Activated CD4-positive, alpha-beta T cell treated with anti-CD3 and anti-CD28 coated beads, Interleukin-2, Interleukin-4, amounts not matched to agents 100 ng/mL and 50 ng/mL, durations not matched to agents 16 hours and 8 hours (primary cell): ENCODE data around the gene ABRACL.
A peak's percentile ranks its signal among the peaks of the same experiment; 100 is the strongest.
"Not testable (repeated sequence)": the region's sequence is repeated elsewhere in the genome, so short reads cannot be mapped to it uniquely, and the experiment has no call there.

Experiments used
- DNase-seq: peaks from one replicate; pipeline ENCODE4 v3.0.0-alpha.2; 2020; ENCODE audit warnings: low spot score

The ABRACL gene, protein sequence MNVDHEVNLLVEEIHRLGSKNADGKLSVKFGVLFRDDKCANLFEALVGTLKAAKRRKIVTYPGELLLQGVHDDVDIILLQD

DNA sequence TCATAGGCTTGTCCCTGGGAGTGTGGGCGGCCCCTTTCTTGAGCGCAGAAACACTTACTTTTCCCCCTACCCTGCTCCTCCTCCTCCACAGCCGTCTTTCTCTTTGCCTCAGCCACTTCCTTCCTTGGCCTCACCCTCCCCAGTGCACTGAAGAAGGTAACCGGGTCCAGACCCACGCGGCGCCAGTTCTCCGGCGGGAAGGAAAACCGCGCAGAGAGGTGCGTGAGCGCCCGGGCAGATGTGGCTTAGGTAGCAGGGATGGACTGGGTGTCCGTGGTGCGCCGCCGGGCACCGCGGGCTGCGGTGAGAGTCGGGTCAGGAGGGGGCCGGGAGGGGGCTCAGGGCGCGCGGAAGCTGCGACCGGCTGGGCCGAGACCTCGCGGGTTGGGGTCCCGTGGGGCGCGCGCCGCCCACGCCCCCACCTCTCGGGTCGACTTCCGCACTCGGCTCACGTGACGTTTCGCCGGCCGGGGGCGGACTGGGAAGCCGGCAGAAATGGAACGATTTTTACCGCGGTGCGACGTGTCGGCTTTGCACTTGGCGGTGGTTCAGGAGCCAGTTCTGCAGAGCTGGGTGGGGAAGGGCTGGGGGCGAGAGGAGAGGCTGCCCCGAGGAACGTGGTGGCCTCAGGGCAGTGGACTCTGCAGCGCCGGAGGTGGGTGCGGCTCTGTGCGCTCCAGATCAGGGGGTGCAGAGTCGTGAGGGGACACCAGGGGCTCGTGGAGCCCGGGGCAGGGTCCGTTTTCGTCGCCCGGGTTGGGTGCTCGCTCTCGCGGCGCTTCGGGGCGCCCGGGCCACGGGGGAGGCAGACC, at the start of gene ABRACL:
ABRACL (plus strand) TSS at position 88 of the 812 bp plus-strand sequence. CDS start 5,416 bp downstream, outside the sequence.
- DNase-seq = peak; percentile 89

DNA sequence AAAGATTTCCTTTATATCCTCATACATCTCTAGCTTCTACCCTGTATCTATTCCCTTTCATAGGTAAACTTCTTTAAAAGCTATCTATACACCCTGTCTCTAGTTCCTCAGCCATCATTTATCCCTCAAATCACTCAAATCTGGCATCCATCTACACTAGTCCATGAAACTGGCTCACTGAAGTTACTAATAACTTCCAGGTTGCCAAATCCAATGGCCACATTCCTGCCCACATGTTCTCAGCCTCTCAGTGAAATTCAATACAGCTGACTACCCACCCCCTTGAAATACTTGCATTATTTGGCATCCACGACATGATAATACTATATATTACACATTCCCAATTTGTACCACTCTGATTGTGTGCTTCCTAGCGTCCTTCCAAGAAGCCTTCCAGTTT, 49.2 kb upstream of the ABRACL start:
- DNase-seq = no peak

DNA sequence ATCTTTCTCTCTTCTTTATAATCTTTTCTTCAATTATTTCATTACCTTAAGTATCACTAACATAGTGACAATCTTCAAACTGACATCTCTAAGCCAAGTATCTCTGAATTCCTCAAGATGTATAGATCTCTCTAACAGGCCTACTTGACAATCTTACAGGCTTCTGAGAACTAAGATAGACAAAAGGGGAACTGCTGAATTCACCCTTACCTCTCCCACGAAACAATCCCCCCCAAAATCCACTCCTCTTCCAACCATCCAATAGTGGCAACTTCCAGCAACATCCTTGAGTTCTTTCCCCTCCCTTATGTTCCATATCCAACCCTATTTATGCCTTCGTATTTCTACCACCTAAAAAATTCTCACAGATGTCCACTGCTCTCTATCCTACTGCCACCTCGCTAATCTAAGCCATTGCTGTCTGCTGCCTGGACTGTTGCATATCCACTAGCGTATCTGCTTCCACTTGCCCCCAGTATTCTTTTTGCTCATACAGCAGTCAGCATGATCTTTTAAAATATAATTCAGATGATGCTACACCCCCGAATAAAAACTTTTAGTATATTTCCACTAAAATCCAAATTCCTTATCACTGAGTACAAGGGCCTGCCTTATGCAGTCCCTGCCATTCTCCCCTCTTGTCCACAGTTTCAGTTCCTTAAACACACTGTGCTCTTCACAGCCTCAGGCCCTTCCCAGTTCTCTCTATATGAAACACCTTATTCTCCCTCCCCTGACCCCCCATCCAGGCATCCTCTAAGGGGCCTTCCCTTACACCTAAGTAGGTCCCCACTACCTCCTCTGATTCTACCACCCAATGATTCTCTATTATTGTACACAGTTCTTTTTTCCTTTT, 48.5 kb upstream of the ABRACL start:
- DNase-seq = no peak

DNA sequence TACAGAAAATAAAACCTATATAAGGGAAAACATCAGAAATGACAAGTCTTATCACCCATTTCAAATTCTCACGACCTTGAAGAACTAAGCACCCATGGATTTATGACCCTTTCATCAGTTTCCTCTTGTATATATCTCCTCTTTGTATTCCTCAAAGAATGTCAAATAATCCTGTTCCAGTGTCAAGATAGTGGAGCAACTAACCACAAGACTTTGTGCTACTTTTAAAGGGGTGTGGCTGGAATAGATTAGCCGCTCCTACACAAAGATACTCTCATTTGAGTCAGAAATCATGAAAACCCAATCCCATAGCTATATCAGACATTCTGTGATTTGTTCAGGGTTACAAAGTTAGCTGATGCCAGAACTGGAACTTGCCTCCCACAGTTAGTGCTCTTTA, 47.1 kb upstream of the ABRACL start:
- DNase-seq = no peak

DNA sequence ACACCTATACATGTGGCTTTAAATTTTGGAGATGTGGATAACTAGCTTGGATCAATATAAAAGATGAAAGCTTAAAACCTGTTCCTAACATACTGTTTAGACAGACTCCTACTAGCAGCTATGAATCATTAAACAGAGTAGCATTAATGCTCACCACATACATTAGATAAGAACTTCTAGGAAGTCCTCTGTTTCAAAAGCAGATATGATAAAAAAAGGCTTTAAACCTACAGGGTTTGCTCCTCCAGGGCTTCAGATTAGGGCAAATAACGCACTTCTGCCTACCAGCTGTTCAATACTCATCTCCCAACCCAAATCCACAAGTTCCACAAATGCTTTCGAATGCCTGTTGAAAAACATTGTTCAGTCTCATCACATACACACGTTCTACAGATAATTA, 42.0 kb upstream of the ABRACL start:
- DNase-seq = peak; percentile 23

DNA sequence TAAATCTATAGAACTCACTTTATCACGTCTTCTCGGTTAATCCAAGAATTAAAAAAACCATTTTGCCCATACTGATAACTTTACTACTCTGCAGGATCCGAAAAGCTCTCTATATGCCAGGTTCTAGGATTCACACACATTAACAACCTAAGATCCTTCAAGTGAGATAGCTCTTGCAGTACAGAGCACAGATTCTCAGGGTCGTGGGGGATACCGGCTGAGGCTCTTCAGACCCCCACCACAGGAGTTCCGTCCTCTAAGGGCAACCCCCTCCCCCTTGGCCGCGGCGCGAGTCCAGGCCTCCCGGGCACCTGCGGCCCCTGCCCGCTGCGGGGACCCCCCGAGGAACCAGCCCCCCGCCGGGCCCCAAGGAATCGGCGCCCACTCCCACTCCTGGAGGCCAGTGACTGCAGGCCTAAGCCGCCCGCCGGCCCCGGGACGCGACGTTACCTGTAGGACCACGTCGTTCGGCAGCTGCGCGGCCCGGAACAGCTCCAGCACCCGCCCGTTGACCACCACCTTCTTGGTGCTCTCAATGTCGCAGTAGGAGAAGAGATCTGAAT, 41.4 kb upstream of the ABRACL start:
- DNase-seq = no peak

DNA sequence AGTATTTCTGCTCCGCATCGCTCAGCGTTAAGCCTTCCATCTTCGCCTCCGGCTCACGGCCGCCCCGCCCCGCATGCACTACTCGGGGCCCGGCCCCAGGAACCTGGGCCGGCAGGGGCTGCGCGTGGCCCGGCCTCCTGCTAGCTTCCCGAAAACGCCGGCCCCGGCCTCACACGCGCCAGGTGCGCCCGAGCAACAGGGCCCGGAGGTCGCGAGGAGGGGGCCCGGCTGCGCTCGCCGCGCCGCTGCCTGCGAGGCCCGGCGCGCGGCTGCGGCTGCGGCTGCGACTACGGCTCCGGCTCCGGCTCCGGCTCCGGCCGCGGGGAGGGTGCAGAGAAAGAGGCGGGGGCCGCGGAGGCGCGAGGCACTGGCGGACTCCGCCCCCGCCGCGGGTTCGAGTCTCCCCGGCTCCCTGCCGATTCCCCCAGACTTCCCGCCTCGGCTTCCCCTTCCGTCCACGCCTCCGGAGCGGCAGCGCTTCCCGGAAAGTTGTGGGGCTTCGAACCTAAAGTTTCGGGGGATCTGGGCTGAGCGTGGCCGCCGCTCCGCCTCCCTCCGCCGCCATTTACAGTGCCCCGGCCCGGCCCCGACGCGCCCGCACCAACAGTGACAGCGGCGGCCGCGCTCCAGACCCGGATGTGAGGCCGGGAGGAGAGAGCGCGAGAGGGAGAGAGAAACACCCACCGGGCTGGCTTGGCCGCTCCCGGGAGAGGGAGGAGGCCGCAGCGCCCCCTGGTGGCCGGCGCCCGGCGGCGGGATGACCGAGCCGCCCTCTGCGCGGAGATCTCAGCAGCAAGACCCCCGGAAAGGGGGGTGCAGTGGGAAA, 40.7 kb upstream of the ABRACL start, which contains the start of gene REPS1:
REPS1 (minus strand) TSS at position 611 of the 826 bp plus-strand sequence; CDS start at position 40, 571 bp downstream.
- peak; percentile 92 for DNase-seq

DNA sequence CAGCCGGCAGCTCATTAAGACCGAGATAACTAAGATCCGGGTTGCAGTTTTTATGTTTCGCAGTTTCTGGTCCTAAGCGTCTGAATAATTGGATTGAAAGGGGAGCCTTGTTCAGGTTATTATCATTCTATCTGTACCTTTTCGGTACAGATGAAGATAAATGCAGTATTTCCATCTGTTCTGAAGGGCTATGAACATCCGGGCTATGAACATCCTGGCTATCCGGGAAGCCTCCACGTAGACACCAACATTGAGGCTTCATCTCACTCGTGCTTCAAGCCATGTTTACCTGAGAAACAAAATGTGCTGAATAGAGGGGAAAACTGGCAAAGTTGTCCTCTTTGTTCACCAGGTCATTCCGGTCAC, 40.1 kb upstream of the ABRACL start:
- no peak for DNase-seq

DNA sequence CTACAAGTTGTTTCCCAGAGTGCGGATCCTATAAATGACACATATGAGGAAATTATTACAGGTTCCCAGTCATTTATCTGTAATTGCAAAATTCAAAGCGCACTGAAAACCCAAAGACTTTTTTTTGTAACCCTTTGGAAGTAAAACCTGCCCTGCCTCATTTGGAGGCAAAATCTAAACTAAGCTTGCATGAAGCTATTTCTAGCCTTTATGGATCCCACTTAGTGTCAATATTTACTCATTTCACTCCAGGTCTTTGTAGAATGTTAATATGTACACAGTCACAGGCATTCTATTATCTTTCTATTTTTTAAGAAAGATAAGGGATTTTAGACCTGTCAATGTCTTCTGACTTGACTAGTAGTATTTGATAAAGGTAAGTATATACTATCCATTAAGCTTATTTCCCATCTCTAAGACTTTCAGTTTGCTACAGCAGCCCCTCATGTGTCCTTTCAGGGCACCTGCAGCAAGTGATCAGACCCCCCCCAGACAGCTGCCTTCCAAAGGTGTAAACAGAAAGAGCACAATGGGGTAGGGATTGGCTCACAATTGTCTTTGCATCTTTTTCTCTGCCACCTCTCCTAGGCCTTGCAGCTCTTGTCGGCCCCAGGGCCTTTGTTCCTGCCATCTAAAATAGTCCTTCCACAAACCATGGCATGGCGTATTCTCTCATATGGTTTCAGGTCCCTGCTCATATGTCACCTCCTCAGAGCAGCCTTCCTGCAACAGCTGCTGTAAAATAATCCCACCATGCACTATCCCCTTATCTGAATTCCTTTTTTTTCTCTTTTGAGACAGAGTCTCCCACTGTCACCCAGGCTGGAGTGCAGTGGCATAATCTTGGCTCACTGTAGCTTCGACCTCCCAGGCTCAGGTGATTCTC, 39.2 kb upstream of the ABRACL start:
- DNase-seq = no peak

DNA sequence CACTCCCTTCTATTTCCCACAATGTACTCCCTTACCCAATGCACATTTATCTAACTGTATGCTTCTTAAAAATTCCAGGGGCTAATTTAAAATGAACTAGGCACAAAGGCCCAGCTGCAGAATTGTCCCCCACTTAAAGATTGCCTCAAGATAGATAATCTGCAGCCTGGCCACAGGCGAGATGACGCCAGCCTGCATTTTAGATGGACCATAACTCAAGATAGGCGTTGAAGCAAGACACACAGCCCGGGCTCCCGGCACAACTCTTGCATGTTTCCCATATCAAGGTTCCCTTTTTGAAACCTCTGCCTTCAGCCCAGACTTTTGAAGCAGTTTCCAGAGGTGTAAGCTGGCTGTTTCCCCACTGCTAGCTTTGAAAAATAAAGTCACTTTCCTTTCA, 37.3 kb upstream of the ABRACL start:
- DNase-seq = no peak

DNA sequence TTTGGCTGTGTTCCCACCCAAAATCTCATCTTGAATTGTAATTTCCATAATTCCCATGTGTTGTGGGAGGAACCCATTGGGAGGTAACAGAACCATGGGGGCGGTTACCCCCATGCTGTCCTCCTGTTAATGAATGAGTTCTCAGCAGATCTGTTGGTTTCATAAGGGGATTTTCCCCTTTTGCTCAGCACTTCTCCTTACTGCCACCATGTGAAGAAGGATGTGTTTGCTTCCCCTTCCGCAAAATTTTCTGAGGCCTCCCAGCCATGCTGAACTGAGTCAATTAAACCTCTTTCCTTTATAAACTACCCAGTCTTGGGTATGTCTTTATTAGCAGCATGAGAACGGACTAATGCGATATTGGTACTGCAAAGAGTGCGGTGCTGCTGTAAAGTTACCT, 35.6 kb upstream of the ABRACL start:
- not testable (repeated sequence) for DNase-seq

DNA sequence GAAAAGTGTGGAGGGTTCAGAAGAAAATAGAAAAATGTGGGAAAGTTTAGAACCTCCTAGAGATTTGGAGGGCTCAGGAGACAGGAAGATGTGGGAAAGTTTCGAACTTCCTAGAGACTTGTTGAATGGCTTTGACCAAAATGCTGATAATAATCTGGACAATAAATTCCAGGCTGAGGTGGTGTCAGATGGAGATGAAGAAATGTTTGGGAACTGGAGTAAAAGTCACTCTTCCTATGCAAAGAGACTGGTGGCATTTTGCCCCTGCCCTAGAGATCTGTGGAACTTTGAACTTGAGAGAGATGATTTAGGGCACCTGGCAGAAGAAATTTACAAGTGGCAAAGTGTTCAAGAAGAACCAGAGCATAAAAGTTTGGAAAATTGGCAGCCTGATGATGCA, 35.1 kb upstream of the ABRACL start:
- DNase-seq = not testable (repeated sequence)

DNA sequence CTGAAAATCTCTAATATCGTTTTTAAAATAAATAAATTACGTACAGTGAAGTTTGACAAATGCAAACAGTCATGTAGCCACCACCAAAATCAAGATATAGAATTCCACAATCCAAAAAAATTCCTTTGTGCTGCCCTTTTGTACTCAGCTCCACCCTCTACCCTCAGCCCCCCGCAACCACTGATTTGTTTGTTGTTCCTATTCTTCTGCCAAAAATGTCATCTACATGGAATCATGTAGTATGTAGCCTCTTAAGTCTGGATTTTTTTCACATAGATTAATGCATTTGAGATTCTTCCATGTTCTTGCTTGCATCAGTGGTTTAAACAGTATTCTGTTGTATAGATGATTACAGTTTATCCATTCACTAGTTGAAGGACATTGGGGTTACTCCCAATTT, 32.0 kb upstream of the ABRACL start:
- DNase-seq = no peak

DNA sequence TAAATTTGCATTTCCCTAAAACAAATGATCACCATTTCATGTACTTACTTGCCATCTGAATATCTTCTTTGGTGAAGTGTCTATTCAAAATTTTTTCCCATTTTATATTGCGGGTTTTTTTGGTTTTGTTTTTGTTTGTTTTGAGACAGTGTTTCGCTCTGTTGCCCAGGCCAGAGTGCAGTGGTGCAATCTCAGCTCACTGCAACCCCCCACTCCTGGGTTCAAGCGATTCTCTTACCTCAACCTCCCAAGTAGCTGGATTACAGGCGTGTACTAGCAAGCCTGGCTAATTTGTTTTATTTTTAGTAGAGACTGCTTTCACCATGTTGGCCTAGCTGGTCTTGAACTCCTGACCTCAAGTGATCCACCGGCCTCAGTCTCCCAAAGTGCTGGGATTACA, 31.4 kb upstream of the ABRACL start:
- no peak for DNase-seq

DNA sequence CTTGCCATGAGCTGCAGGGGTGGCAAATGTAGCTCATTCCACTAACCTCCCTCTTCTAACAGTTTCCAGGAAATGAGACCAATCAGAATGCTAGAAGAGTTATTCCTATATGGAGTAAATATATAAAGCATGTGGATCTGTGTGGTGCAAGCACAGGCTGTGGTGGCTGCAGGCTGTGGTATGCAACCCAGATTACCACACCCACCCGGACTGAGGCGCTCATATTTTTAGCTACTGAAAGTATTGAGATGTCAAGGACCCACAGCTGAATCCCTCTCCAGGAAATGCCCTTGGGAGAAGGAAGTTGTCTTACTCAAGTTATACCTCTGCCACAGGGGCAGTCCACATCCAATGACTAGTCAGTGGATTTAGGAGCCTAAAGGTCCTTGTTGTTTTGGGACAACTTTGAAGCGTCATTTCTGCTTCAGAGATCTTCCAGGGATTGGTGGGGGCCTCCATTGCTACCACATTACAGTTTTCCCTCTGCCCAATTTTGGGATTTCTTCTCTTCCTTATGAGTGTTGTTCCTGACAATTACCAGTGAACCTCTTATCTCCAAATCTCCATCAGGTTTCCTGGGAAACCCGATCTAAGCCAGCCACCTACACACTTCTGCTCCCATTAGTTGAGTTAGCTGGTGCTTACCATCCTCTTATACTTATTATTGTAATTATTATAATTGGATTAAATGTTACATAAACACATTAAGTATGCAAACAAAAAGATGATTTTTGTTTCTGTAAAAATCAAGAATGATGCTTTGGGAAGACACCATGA, 28.4 kb upstream of the ABRACL start:
- DNase-seq = no peak

DNA sequence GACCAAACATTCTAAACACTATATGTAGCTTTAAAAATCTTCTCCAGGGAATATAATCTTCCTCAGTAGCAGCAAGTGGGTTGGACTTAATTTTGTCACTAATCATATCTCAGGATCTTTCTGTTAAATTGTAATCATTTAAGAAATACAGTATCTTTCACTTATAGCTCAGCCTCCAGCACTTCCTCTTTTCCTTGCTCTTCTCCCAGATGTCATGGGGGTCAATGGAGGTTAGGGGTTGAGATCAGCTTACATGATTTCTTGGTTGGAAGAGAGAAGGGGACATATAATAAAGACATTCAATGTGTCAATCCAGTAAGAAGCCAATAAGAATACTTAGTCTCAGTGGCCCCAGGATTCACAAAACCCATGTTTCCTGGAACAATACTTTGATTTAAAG, 24.8 kb upstream of the ABRACL start:
- no peak for DNase-seq

DNA sequence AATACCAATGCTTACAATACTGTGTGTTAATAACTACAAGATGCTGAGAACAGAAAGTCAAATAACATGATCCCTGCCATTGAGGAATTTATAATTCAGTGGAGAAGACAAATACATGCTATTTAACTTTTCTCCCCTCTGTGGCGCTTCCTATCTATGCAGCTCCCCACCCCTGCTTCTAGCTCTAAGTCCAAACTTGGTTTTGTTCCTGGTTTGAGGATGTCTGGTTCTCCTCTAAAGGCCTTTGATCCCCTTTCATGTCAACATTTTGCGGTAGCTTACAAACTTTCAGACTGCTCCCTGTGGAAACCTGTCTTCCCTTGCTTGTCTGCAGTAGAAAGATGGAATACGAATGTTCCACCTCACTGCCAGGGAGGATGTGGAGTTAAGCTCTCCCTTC, 22.1 kb upstream of the ABRACL start:
- DNase-seq = no peak

DNA sequence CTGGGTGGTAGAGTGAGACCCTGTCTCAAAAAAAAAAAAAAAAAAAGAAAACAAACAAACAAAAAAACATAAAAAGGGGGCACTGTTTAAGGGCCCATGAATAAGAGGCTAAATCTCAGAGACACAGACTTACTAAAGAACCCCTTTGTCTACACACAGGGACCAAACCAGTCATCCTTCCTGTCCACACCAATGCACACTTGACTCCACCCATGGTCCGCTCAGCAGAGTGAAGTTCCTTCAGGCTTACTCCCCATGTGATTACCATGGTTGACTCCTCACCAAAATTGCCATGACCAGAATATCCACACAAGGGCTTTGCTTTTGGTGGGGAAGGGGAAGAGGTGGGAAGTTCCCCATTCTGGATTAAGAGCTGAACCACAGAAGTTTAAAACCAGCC, 21.1 kb upstream of the ABRACL start:
- DNase-seq = no peak

DNA sequence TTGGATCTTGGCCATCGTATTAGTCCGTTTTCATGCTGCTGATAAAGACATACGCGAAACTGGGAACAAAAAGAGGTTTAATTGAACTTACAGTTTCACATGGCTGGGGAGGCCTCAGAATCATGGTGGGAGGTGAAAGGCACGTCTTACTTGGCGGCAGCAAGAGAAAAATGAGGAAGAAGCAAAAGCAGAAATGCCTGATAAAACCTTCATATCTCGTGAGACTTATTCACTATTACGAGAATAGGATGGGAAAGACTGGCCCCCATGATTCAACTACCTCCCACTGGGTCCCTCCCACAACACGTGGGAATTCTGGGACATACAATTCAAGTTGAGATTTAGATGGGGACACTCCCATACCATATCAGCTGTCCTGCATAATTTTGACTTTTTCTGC, 20.4 kb upstream of the ABRACL start:
- DNase-seq = no peak

DNA sequence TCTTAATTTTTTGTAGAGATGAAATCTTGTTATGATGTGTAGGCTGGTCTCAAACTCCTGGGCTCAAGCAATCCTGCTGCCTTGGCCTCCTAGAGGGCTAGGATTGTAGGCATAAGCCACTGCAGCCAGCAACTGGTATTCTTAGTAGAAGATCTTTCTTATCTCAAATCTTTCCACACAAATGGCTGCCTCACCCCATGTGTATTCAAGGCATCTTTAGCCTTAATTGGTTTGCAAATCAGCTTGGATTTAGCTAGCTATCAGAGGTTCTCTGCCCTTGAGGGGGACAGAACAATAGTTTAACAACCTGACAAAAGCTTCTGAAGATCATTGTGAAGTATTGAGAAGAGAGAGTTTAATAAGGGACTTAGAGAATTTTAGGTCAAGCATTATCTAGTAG, 17.9 kb upstream of the ABRACL start:
- DNase-seq = no peak
